NB4 (cell line): Measurements from ENCODE around the gene ZFHX2.
A peak's percentile ranks its signal among the peaks of the same experiment; 100 is the strongest.

ENCODE experiments used
- DNase-seq: peaks from one replicate; pipeline ENCODE4 v3.0.0; 2010; ENCODE audit warnings: low read depth
- H3K4me3 ChIP-seq: one replicate; pipeline ENCODE4 v1.5.1; 2011; ENCODE audit warnings: mild to moderate bottlenecking, low read depth, low read length, moderate library complexity
- MYC ChIP-seq: IDR thresholded peaks from 2 replicates; pipeline ENCODE4 v1.6.1; 2011; ENCODE audit warnings: low read depth, low read length
- POLR2A ChIP-seq: IDR thresholded peaks from 2 replicates; pipeline ENCODE4 v1.6.1; 2011; ENCODE audit warnings: mild to moderate bottlenecking; ENCODE audit not compliant: insufficient read length; ENCODE audit errors: extremely low read depth
- TF ChIP-seq, protein P1 (sequence below): IDR thresholded peaks from 2 replicates; pipeline ENCODE4 v1.6.1; 2011; ENCODE audit warnings: low read depth, low read length
- TF ChIP-seq, protein P2 (sequence below): IDR thresholded peaks from one replicate; pipeline ENCODE4 v1.5.1; 2012; ENCODE audit warnings: low read depth, low read length

Gene ZFHX2

DNA sequence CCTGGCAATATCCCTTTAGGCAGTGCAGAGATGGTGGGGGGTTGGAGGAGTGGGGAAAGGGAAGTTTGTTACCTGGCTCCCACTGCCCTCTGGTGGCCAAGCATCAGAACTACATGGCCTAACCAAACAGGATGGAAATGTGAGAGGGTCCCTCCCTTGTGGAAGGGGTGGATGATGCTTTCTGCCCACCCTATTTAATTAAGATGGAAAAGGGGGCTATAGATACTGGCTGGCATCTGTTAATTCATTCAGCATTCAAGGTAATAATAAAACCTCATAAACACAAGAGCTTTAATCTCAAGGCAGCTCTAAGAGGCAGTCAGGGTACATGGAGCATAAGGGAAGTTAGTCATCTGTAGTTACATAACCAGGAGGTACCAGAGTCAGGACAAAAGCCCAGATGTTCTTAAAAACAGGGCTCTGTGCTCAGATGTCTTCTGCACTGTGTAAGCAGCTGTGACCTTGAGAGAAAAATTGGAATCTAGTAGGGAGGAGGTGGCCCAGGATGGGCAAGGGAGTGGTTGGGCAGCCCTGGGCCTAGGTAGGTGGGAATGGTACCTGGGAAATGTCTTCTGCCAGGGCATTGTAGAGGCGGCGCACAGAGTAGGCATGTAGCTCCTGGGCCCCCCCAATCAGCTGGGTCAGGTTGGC is 11.4 kb upstream of the ZFHX2 start:
- DNase-seq: peak; percentile 68
- TF ChIP-seq, protein P1, sequence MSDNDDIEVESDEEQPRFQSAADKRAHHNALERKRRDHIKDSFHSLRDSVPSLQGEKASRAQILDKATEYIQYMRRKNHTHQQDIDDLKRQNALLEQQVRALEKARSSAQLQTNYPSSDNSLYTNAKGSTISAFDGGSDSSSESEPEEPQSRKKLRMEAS: no peak
- TF ChIP-seq, protein P2, sequence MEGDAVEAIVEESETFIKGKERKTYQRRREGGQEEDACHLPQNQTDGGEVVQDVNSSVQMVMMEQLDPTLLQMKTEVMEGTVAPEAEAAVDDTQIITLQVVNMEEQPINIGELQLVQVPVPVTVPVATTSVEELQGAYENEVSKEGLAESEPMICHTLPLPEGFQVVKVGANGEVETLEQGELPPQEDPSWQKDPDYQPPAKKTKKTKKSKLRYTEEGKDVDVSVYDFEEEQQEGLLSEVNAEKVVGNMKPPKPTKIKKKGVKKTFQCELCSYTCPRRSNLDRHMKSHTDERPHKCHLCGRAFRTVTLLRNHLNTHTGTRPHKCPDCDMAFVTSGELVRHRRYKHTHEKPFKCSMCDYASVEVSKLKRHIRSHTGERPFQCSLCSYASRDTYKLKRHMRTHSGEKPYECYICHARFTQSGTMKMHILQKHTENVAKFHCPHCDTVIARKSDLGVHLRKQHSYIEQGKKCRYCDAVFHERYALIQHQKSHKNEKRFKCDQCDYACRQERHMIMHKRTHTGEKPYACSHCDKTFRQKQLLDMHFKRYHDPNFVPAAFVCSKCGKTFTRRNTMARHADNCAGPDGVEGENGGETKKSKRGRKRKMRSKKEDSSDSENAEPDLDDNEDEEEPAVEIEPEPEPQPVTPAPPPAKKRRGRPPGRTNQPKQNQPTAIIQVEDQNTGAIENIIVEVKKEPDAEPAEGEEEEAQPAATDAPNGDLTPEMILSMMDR: peak; percentile 89
- no peak overlapping the region for H3K4me3 ChIP-seq

DNA sequence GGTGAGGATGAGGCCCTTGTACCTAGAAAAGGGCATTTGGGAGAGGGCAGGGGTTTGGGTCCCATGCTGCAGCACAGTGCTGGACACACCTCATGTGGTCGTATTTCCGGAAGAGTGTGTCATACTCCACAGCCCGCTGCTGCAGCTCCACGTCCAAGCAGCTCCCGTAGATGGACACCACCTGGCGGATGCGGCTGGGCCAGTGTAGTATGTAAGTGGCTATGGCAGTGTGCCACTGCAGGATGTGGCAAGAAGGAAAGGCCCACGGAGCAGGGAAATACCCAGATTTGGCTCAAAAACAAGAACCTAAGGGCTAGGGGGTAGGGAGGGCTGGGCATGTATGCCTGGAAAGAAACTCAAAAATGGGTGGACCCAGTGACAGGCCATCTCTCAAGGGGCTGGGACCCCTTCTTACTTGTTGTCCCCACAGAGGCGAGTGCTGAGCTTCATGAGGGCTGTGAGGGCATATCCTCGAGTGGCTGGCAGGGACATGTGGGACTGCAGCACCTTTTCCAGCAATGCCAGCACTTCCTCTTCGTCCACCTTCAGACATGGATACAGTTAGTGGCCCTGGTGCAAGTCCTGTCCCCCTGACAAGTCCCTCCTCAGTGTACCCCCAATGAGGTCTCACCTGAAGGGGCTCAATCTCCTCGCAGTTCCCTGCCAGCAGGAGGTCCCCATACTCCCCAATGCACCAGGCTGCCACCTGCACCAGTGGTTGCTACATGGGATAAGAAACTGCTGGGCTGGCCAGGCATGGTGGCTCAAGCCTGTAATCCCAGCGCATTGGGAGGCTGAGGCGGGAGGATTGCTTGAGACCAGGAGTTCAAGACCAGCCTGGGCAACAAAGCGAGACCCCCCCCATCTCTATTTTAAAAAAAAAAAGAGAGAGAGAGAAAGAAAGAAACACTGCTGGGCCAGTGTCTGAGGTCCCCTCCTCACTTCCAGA is 10.6 kb upstream of the ZFHX2 start:
- H3K4me3 ChIP-seq: no peak overlapping the region
- no peak for DNase-seq
- TF ChIP-seq, protein P2: no peak

DNA sequence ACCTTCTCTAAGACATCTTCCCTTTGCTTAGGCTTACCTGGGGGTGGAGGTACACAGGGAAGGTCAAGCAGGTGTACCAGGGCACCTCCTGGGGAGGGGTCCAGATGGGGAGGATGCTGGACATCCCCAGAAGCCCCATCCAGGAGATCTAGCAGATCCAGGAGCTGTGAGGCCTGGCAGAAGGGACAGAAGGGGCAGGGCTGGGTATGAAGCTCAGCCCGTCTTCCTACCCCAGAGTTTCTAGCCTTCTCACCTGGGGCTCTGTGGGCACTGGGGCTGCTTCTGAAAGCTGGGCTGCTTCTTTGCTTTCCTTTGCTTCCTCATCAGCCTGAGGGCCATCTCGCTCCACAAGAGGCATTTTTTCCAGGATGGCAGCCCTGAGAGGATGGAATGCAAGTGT is 9.7 kb upstream of the ZFHX2 start:
- no peak overlapping the region for H3K4me3 ChIP-seq
- TF ChIP-seq MYC (no peak), POLR2A (no peak)
- TF ChIP-seq, protein P2: no peak
- TF ChIP-seq, protein P1: no peak
- no peak for DNase-seq

DNA sequence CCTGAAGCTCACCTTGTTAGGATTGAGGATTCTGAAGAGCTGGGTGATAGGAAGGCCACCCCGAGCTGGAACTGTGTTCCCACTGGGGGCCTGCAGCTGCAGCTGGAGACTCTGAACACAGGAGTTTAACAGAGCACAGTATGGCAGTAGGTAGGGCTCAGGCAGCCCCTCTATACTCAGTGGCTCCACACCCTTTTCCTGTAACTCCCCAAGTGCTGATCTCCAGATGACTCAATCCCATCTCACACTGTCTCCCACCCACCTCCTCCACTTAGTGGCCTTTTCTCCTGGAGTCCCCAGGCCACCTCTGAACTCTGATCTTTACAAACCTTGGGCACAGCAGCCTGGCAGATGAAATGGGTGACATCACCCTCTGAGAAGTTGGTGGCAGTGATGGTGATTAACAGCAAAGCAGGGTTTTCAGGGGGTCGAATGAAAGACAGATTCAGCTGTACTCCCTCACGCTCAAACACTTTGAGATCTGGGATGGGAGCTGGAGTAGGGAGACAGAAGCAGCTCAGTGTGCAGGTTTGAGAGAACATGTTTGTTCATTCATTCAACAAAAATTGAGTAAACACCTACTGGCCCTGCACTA is 8.5 kb upstream of the ZFHX2 start:
- H3K4me3 ChIP-seq: no peak overlapping the region
- TF ChIP-seq MYC (no peak), POLR2A (no peak)
- TF ChIP-seq, protein P1: no peak
- TF ChIP-seq, protein P2: no peak
- no peak for DNase-seq

DNA sequence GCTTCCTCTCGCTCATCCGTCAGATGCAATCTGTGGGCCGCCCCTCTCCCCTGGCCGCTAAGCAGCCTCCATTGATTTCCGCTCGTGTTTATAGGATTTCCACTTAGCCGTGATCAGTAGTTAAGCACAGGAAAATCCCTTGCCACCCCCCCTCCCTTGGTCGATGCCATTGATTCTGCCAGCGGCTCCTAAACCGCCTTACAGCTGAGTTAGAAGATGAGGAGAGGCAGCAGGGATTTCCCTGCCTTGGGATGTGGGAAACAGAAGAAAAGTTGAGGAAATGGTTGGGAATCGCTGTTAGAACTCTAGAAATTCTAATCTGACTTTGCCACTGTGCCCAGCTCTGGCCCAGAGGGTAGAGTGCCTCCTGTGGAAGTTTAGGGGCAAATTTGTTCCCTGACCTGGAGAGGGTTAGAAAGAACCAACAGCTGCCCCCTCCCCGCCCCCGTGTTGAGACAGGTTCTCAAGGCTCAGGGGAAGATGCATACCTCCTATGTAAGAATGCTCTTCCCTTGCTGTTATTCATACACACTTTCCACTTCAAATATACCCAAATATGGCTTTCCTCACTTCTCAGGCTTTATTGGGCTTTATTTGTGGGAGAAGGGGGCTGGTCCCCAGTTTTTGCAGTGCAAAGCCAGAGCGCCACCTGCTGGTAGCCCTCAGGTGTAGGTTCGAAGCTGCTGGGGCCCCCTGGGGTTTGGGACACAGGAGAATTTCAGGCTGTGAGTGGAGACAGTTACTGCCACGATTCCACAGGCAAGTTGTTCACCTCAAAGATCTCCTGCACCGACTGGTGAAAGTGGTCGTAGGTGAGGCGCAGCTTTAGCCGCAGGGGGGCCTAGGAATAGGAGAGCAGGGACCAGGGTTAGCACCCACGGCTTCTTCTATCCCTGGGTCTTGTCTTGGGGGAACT is 7.7 kb upstream of the ZFHX2 start:
- no peak overlapping the region for H3K4me3 ChIP-seq
- TF ChIP-seq POLR2A (no peak), MYC (no peak)
- TF ChIP-seq, protein P2: peak; percentile 90
- peak; percentile 72 for DNase-seq
